Ascending aorta (tissue), 2 donors: ENCODE results near the gene SPATA31D3. TPM values are rescaled to one million over a fixed set of nuclear protein-coding genes. Genes with fewer than 3 reads are reported as not detected.

Source experiments
- DNase-seq, 2 donors: peaks; one replicate each; pipeline ENCODE4 v3.0.0-alpha.2; 2019; ENCODE audit warnings: low spot score in 2 of 2
- H3K27ac ChIP-seq, 2 donors: fragments of 200-600 bp; sonication (generic); one replicate each; pipeline ENCODE4 v1.5.1; 2016 to 2017; ENCODE audit warnings: mild to moderate bottlenecking in 1 of 2
- H3K27me3 ChIP-seq: fragments of 200-600 bp; sonication (generic); one replicate; pipeline ENCODE4 v1.5.1; 2017
- H3K36me3 ChIP-seq, 2 donors: fragments of 200-600 bp; sonication (generic); one replicate each; pipeline ENCODE4 v1.5.1; 2016
- H3K4me1 ChIP-seq, 2 donors: fragments of 200-600 bp; sonication (generic); one replicate each; pipeline ENCODE4 v1.5.1; 2016 to 2017; ENCODE audit warnings: mild to moderate bottlenecking in 1 of 2
- H3K4me3 ChIP-seq, 2 donors: fragments of 200-600 bp; sonication (generic); one replicate each; pipeline ENCODE4 v1.5.1; 2016 to 2017; ENCODE audit warnings: mild to moderate bottlenecking in 1 of 2
- H3K9me3 ChIP-seq, 2 donors: fragments of 200-600 bp; sonication (generic); one replicate each; pipeline ENCODE4 v1.5.1; 2016
- CTCF ChIP-seq, 3 experiments: fragments of 200-600 bp in 2 of 3; fragments of 450-650 bp in 1 of 3; sonication (generic) in 2 of 3; IDR thresholded peaks; one replicate each; pipeline ENCODE4 v1.5.1; 2016 to 2019; ENCODE audit warnings: antibody characterized with exemption in 3 of 3, mild to moderate bottlenecking in 1 of 3, moderate library complexity in 1 of 3
- intact Hi-C: fragments of 100-400 bp; cut with DNase I; formaldehyde crosslinking; loops from one replicate; pipeline ENCODE4 v1.15.1; 2023
- total RNA-seq: library from RNA; depleted of rRNA; stranded (reverse); fragments of >200 nt; gene quantifications from one replicate; pipeline ENCODE4 v1.1.0, GENCODE V29; 2016

SPATA31D3 gene
- total RNA-seq, 1 donor from 2014 or later: not detected

- Histone ChIP-seq H3K4me3 (no peak overlapping the region), H3K36me3 (no peaks in the 10 kb centered on the region), H3K27ac (no peak overlapping the region), H3K4me1 (no peaks in the 10 kb centered on the region), H3K9me3 (peaks cover 0 to 10% of the 10 kb centered on the region in 2 donors), H3K27me3 (no peaks in the 10 kb centered on the region)
- intact Hi-C loops: no loop called here
- TF ChIP-seq CTCF (IDR thresholded peaks at IDR 0.05): no peak
- no peak for DNase-seq
Measured at GRCh38 chr9:81953096-81953495, 9.8 kb downstream of the SPATA31D3 start.

- intact Hi-C loops: no loop called here
- H3K27ac ChIP-seq: no peak overlapping the region
- H3K4me3 ChIP-seq: no peak overlapping the region
- DNase-seq: no peak
- H3K27me3 ChIP-seq: no peaks in the 10 kb centered on the region
- no peaks in the 10 kb centered on the region for H3K36me3 ChIP-seq
- H3K9me3 ChIP-seq: peaks cover 0 to 10% of the 10 kb centered on the region in 2 donors
- no peak for TF ChIP-seq CTCF (IDR thresholded peaks at IDR 0.05)
- no peaks in the 10 kb centered on the region for H3K4me1 ChIP-seq
Measured at GRCh38 chr9:81955625-81956024, 12.3 kb downstream of the SPATA31D3 start.

GRCh38 chr9:81964218-81965171 is 21.2 kb downstream of the SPATA31D3 start:
- no peaks in the 10 kb centered on the region for H3K4me1 ChIP-seq
- no peak overlapping the region for H3K4me3 ChIP-seq
- no peak overlapping the region for H3K27ac ChIP-seq
- no peak for DNase-seq
- no peaks in the 10 kb centered on the region for H3K27me3 ChIP-seq
- no peaks in the 10 kb centered on the region for H3K36me3 ChIP-seq
- no peak for TF ChIP-seq CTCF (IDR thresholded peaks at IDR 0.05)
- intact Hi-C loops: no loop called here
- no peaks in the 10 kb centered on the region for H3K9me3 ChIP-seq

GRCh38 chr9:81968026-81968425 is 24.7 kb downstream of the SPATA31D3 start:
- no peaks in the 10 kb centered on the region for H3K9me3 ChIP-seq
- H3K27me3 ChIP-seq: no peaks in the 10 kb centered on the region
- no peak for DNase-seq
- intact Hi-C loops: no loop called here
- no peak overlapping the region for H3K27ac ChIP-seq
- no peaks in the 10 kb centered on the region for H3K36me3 ChIP-seq
- H3K4me1 ChIP-seq: no peaks in the 10 kb centered on the region
- no peak overlapping the region for H3K4me3 ChIP-seq
- TF ChIP-seq CTCF (IDR thresholded peaks at IDR 0.05): no peak

GRCh38 chr9:81969971-81970370 is 26.7 kb downstream of the SPATA31D3 start:
- intact Hi-C loops: no loop called here
- TF ChIP-seq CTCF (IDR thresholded peaks at IDR 0.05): no peak
- no peak overlapping the region for H3K4me3 ChIP-seq

More at GRCh38 chr9:81969971-81970370, 26.7 kb downstream of the SPATA31D3 start:
- Histone ChIP-seq H3K36me3 (no peaks in the 10 kb centered on the region), H3K27me3 (no peaks in the 10 kb centered on the region), H3K9me3 (no peaks in the 10 kb centered on the region), H3K4me1 (no peaks in the 10 kb centered on the region), H3K27ac (no peak overlapping the region)
- DNase-seq: no peak
